ENCODE measurements around the gene CNDP2. TPM values are rescaled to one million over a fixed set of nuclear protein-coding genes. Genes with fewer than 3 reads are reported as not detected.

Gene CNDP2
- total and polyA plus RNA-seq, 2 of the 13 experiments (the other 11 are each of a cell fraction or from before 2014, with no cell fraction given) = 64.7 to 80.8 TPM

- Histone ChIP-seq H3K27me3 (ENCODE audit: control insufficient read depth in 1 of 2, insufficient read depth in 2 of 2, low read length in 2 of 2) (peaks cover 0 to 5% of the 10 kb centered on the region in 2 experiments; a peak in 2 of 5 replicates), H3K9ac (ENCODE audit: insufficient read depth, low read depth, low read length) (no peak overlapping the region), H3K79me2 (ENCODE audit: insufficient read depth, low read length) (no peaks in the 10 kb centered on the region), H4K20me1 (ENCODE audit: insufficient read depth, low read length) (no peaks in the 10 kb centered on the region), H3K4me2 (ENCODE audit: low read depth, low read length) (no peak overlapping the region), H3K27ac (ENCODE audit: extremely low read length, insufficient read depth, low read length) (no peak overlapping the region), H3K9me3 (ENCODE audit: low read length) (no peaks in the 10 kb centered on the region), H3K4me1 (ENCODE audit: insufficient read depth, low read length) (peaks cover 7% of the 10 kb centered on the region; the same call in 1 of the 2 replicates), H3K36me3 (replicated peaks in 1 of 2; ENCODE audit: control insufficient read depth in 1 of 2, insufficient read depth in 2 of 2, low read length in 2 of 2) (no peaks in the 10 kb centered on the region), H3K4me3 (replicated peaks in 1 of 3; ENCODE audit: insufficient read depth in 1 of 3, low read depth in 2 of 3, low read length in 3 of 3) (no peak overlapping the region), H2AFZ (ENCODE audit: low read length) (no peak overlapping the region)
- 96% methylated on average over 1 of the region's 1 CpG for WGBS (ENCODE audit: low lambda C conversion rate)
- no peak for DNase-seq (ENCODE audit: low spot score)
- ATAC-seq = no peak
- CTCF ChIA-PET (ENCODE audit: low intra/inter-chr PET ratio, low total read pairs) = no interaction called here
- POLR2A ChIA-PET = no interaction called here
- intact Hi-C loops (cut with micrococcal nuclease; ENCODE audit: unreplicated experiment) (no loop called here), in situ Hi-C loops (cut with HindIII; ENCODE audit: extremely low pct_ligation_motif_present, low pct_unique_long_range_greater_than_20kb) (no loop called here)
- BruUV-seq (replicated peaks) = no TSS peak
- no peak for FAIRE-seq
- TF ChIP-seq ZNF589 (CRISPR knock-in tag; conservative IDR thresholded peaks at IDR 0.05) (no peak), ZSCAN12 (CRISPR knock-in tag; IDR thresholded peaks at IDR 0.05) (no peak), ZNF646 (CRISPR knock-in tag; IDR thresholded peaks at IDR 0.05) (no peak), IRF2 (CRISPR knock-in tag; IDR thresholded peaks at IDR 0.05) (no peak)
Measured at GRCh38 chr18:74528478-74528877, 32.3 kb downstream of the CNDP2 start.

Data from HepG2 (cell line).